HCT116 (cell line): ENCODE data around the gene PDCD6IP. TPM values are rescaled to one million over a fixed set of nuclear protein-coding genes. Genes with fewer than 3 reads are reported as not detected.

Source experiments
- ATAC-seq: fragments of 200-7000 bp; cut with Tn5 transposase; 2 replicates; pipeline ENCODE4 v1.9.1; 2020; ENCODE audit warnings: mild to moderate bottlenecking, moderate library complexity
- BruUV-seq: library from RNA; stranded (reverse); fragments of 400-500 nt; replicated peaks from 2 replicates; lab custom pipeline; 2021; lab: Mats Ljungman, UMichigan
- CTCF ChIA-PET: fragments of 300-600 bp; sonication (Branson Sonifier 250); formaldehyde crosslinking; loops from one replicate; lab custom pipeline; 2021; ENCODE audit warnings: antibody characterized with exemption; lab: Charles Lee
- POLR2A ChIA-PET: fragments of 300-600, 350-600 bp; sonication (Branson Sonifier 250); formaldehyde crosslinking; loops from one replicate; lab custom pipeline; 2021; ENCODE audit warnings: antibody characterized with exemption; lab: Charles Lee
- RAD21 ChIA-PET, 2 experiments: fragments of 300-600 bp; sonication (Branson Sonifier 250); formaldehyde crosslinking; loops; one replicate each; lab custom pipeline; 2023; ENCODE audit warnings: low total read pairs in 2 of 2; ENCODE audit not compliant: uncharacterized antibody in 2 of 2, unreplicated experiment in 2 of 2, low non-redundant PET in 1 of 2; lab: Charles Lee
- DNase-seq: peaks from one replicate; pipeline ENCODE4 v3.0.0-alpha.2; 2010; ENCODE audit warnings: low read depth, low spot score
- H2AFZ ChIP-seq: fragments of 200-600 bp; shearing (Covaris generic), sonication (generic); 2 replicates; pipeline ENCODE4 v1.6.1; 2017; ENCODE audit warnings: low read depth, mixed run types, mixed read lengths, antibody characterized with exemption, low read length; ENCODE audit not compliant: poor library complexity, severe bottlenecking
- H3K27ac ChIP-seq: 2 replicates; pipeline ENCODE4 v1.5.1; 2012; ENCODE audit warnings: low read depth, low read length
- H3K27me3 ChIP-seq: fragments of 200-600 bp; sonication (generic); 2 replicates; pipeline ENCODE4 v1.6.1; 2016; ENCODE audit warnings: mixed run types, low read length, mixed read lengths; ENCODE audit not compliant: insufficient read depth
- H3K36me3 ChIP-seq, 2 experiments: fragments of 200-500 bp in 1 of 2; fragments of 200-600 bp in 1 of 2; sonication (Bioruptor generic) in 1 of 2; sonication (generic) in 1 of 2; 2 replicates each; pipeline versions ENCODE4 v1.5.1 to v1.6.1; 2014 to 2016; ENCODE audit warnings: low read length in 2 of 2, inconsistent platforms in 1 of 2, mixed read lengths in 1 of 2, mixed run types in 1 of 2; ENCODE audit not compliant: insufficient read depth in 2 of 2, control insufficient read depth in 1 of 2
- H3K4me1 ChIP-seq, 2 experiments: fragments of 200-600 bp in 1 of 2; sonication (generic) in 1 of 2; 2 replicates each; pipeline versions ENCODE4 v1.5.1 to v1.6.1; 2012 to 2017; ENCODE audit warnings: low read length in 2 of 2, inconsistent platforms in 1 of 2, mild to moderate bottlenecking in 1 of 2, mixed read lengths in 1 of 2, mixed run types in 1 of 2, moderate library complexity in 1 of 2; ENCODE audit not compliant: insufficient read depth in 2 of 2, control insufficient read depth in 1 of 2
- H3K4me2 ChIP-seq: fragments of 200-600 bp; sonication (generic); 2 replicates; pipeline ENCODE4 v1.6.1; 2017; ENCODE audit warnings: mixed run types, low read length, mixed read lengths
- H3K4me3 ChIP-seq, 2 experiments: fragments of 200-600 bp in 1 of 2; sonication (generic) in 1 of 2; replicated peaks in 1 of 2; 2 replicates each; pipeline ENCODE4 v1.5.1; 2011 to 2016; ENCODE audit warnings: low read length in 2 of 2, control low read depth in 1 of 2, low read depth in 1 of 2, mild to moderate bottlenecking in 1 of 2, mixed read lengths in 1 of 2, mixed run types in 1 of 2
- H3K79me2 ChIP-seq: fragments of 200-600 bp; sonication (generic); 2 replicates; pipeline ENCODE4 v1.6.1; 2017; ENCODE audit warnings: mild to moderate bottlenecking, mixed run types, low read length, moderate library complexity, mixed read lengths; ENCODE audit not compliant: insufficient read depth
- H3K9ac ChIP-seq: fragments of 200-600 bp; sonication (generic); 2 replicates; pipeline ENCODE4 v1.6.1; 2016; ENCODE audit warnings: low read length, mixed read lengths
- H3K9me2 ChIP-seq: fragments of 200-600 bp; sonication (generic), shearing (Covaris generic); 2 replicates; pipeline ENCODE4 v1.6.1; 2017; ENCODE audit warnings: mixed run types, mild to moderate bottlenecking, moderate library complexity; ENCODE audit not compliant: insufficient read depth
- H3K9me3 ChIP-seq, 2 experiments: fragments of 200-500 bp in 1 of 2; fragments of 200-600 bp in 1 of 2; sonication (Bioruptor generic) in 1 of 2; sonication (generic) in 1 of 2; 2 replicates each; pipeline ENCODE4 v1.6.1; 2014 to 2017; ENCODE audit warnings: low read length in 2 of 2, mixed read lengths in 2 of 2, inconsistent platforms in 1 of 2, low read depth in 1 of 2, mild to moderate bottlenecking in 1 of 2, mixed run types in 1 of 2, moderate library complexity in 1 of 2; ENCODE audit not compliant: control insufficient read depth in 1 of 2, insufficient read depth in 1 of 2
- H4K20me1 ChIP-seq: fragments of 200-600 bp; sonication (generic), shearing (Covaris generic); 2 replicates; pipeline ENCODE4 v1.6.1; 2017; ENCODE audit warnings: mixed run types, mild to moderate bottlenecking, moderate library complexity; ENCODE audit not compliant: insufficient read depth
- ATF3 ChIP-seq: IDR thresholded peaks from 2 replicates; pipeline ENCODE4 v1.6.1; 2012
- CBX3 ChIP-seq: IDR thresholded peaks from 2 replicates; pipeline ENCODE4 v1.6.1; 2012; ENCODE audit warnings: low read depth
- CTCF ChIP-seq, 3 experiments: fragments of 200-600 bp in 1 of 3; sonication (generic) in 1 of 3; IDR thresholded peaks in 2 of 3; conservative IDR thresholded peaks in 1 of 3; 2 replicates each; pipeline ENCODE4 v1.5.1; 2012 to 2017; ENCODE audit warnings: low read depth in 2 of 3, low read length in 2 of 3, antibody characterized with exemption in 1 of 3, borderline replicate concordance in 1 of 3, control low read depth in 1 of 3, mild to moderate bottlenecking in 1 of 3, mixed read lengths in 1 of 3, mixed run types in 1 of 3, moderate library complexity in 1 of 3; ENCODE audit not compliant: insufficient read depth in 1 of 3
- EGR1 ChIP-seq: IDR thresholded peaks from 2 replicates; pipeline ENCODE4 v1.6.1; 2012; ENCODE audit warnings: low read depth
- ELF1 ChIP-seq: IDR thresholded peaks from 2 replicates; pipeline ENCODE4 v1.6.1; 2012; ENCODE audit warnings: low read depth, borderline replicate concordance
- EZH2 ChIP-seq: fragments of 200-600 bp; sonication (generic); IDR thresholded peaks from 2 replicates; pipeline ENCODE4 v1.6.1; 2017; ENCODE audit warnings: antibody characterized with exemption, mixed run types
- EZH2phosphoT487 ChIP-seq: fragments of 200-600 bp; IDR thresholded peaks from 2 replicates; pipeline ENCODE4 v1.6.1; 2018; ENCODE audit warnings: antibody characterized with exemption, borderline replicate concordance
- JUND ChIP-seq: IDR thresholded peaks from 2 replicates; pipeline ENCODE4 v1.6.1; 2012
- MAX ChIP-seq: IDR thresholded peaks from 2 replicates; pipeline ENCODE4 v1.6.1; 2012
- POLR2AphosphoS5 ChIP-seq: IDR thresholded peaks from 2 replicates; pipeline ENCODE4 v1.6.1; 2011; ENCODE audit warnings: mild to moderate bottlenecking, low read depth, low read length, moderate library complexity
- RAD21 ChIP-seq: IDR thresholded peaks from 2 replicates; pipeline ENCODE4 v1.6.1; 2012; ENCODE audit warnings: low read depth, mild to moderate bottlenecking
- REST ChIP-seq: IDR thresholded peaks from 2 replicates; pipeline ENCODE4 v1.6.1; 2012; ENCODE audit warnings: low read depth
- SIN3A ChIP-seq: IDR thresholded peaks from 2 replicates; pipeline ENCODE4 v1.6.1; 2012; ENCODE audit warnings: low read depth
- SP1 ChIP-seq: IDR thresholded peaks from 2 replicates; pipeline ENCODE4 v1.6.1; 2012; ENCODE audit warnings: low read depth
- SRF ChIP-seq: IDR thresholded peaks from 2 replicates; pipeline ENCODE4 v1.6.1; 2012; ENCODE audit warnings: low read depth
- YY1 ChIP-seq: IDR thresholded peaks from 2 replicates; pipeline ENCODE4 v1.6.1; 2011; ENCODE audit warnings: low read length, low read depth, moderate library complexity, mild to moderate bottlenecking; ENCODE audit not compliant: insufficient replicate concordance; ENCODE audit errors: extremely low read depth
- ZBTB33 ChIP-seq: IDR thresholded peaks from 2 replicates; pipeline ENCODE4 v1.6.1; 2011; ENCODE audit warnings: mild to moderate bottlenecking, low read length, moderate library complexity; ENCODE audit not compliant: insufficient replicate concordance; ENCODE audit errors: extremely low read depth
- ZFX ChIP-seq: fragments of 450-650 bp; IDR thresholded peaks from 2 replicates; pipeline ENCODE4 v1.6.1; 2017
- ZNF274 ChIP-seq: fragments of 200-500 bp; sonication (Bioruptor generic); IDR thresholded peaks from 2 replicates; pipeline ENCODE4 v1.6.1; 2014; ENCODE audit warnings: mild to moderate bottlenecking, low read depth, low read length, inconsistent platforms
- intact Hi-C: fragments of 100-400 bp; cut with micrococcal nuclease; formaldehyde crosslinking; loops from 2 replicates; pipeline ENCODE4 v1.10.0; 2022
- total RNA-seq: library from RNA; stranded (reverse); gene quantifications from one replicate; pipeline ENCODE4 v1.2.1, GENCODE V29; 2021; ENCODE audit not compliant: unreplicated experiment

PDCD6IP gene
- total RNA-seq, 1 experiment from 2014 or later: 241 TPM

- Histone ChIP-seq H3K9me3 (no peaks in the 10 kb centered on the region), H2AFZ (no peak overlapping the region), H3K79me2 (peaks cover 100% of the 10 kb centered on the region), H3K4me2 (no peak overlapping the region), H4K20me1 (peaks cover 21% of the 10 kb centered on the region; the same call in 1 of the 2 replicates), H3K9me2 (no peaks in the 10 kb centered on the region), H3K4me1 (peaks cover 0 to 4% of the 10 kb centered on the region in 2 experiments; a peak in 1 of 4 replicates), H3K27me3 (no peaks in the 10 kb centered on the region), H3K4me3 (no peak overlapping the region), H3K36me3 (peaks cover 6 to 9% of the 10 kb centered on the region in 2 experiments; a peak in 2 of 4 replicates), H3K27ac (no peak overlapping the region), H3K9ac (no peak overlapping the region)
- RAD21 ChIA-PET: no interaction called here
- TF ChIP-seq EZH2phosphoT487: no peak
- no peak for TF ChIP-seq ZNF274
- no peak for TF ChIP-seq EGR1
- TF ChIP-seq POLR2AphosphoS5: no peak
- no peak for TF ChIP-seq ZFX
- TF ChIP-seq EZH2: no peak
- TF ChIP-seq SIN3A: no peak
- no peak for TF ChIP-seq JUND
- TF ChIP-seq CTCF (IDR thresholded peaks at IDR 0.05 in 2 of 3, conservative IDR thresholded peaks at IDR 0.05 in 1 of 3; ENCODE audit: borderline replicate concordance in 1 of 3, insufficient read depth in 1 of 3, low read depth in 2 of 3, low read length in 2 of 3): no peak
- no peak for TF ChIP-seq SRF
- no peak for TF ChIP-seq SP1
- no peak for TF ChIP-seq ELF1
- TF ChIP-seq CBX3: no peak
- no peak for TF ChIP-seq ATF3
- no peak for TF ChIP-seq RAD21
- no peak for TF ChIP-seq MAX
- no peak for TF ChIP-seq REST
- TF ChIP-seq ZBTB33: no peak
- no peak for TF ChIP-seq YY1
- CTCF ChIA-PET: no interaction called here
- ATAC-seq (no peak), DNase-seq (no peak)
- intact Hi-C loops: no loop called here
- POLR2A ChIA-PET: no interaction called here
- no TSS peak for BruUV-seq
Measured at GRCh38 chr3:33808559-33808958, 10.1 kb downstream of the PDCD6IP start.
